HG02798 (cell line): ENCODE measurements around the gene CST11.
"Not testable (repeated sequence)": the region's sequence is repeated elsewhere in the genome, so short reads cannot be mapped to it uniquely, and the experiment has no call there.

Source experiments
- ATAC-seq: cut with Tn5 transposase; IDR thresholded peaks from one replicate; pipeline ENCODE4 v1.9.1; 2021; ENCODE audit warnings: mild to moderate bottlenecking; ENCODE audit not compliant: unreplicated experiment, poor library complexity

The CST11 gene, protein sequence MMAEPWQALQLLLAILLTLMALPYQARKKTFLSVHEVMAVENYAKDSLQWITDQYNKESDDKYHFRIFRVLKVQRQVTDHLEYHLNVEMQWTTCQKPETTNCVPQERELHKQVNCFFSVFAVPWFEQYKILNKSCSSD

DNA sequence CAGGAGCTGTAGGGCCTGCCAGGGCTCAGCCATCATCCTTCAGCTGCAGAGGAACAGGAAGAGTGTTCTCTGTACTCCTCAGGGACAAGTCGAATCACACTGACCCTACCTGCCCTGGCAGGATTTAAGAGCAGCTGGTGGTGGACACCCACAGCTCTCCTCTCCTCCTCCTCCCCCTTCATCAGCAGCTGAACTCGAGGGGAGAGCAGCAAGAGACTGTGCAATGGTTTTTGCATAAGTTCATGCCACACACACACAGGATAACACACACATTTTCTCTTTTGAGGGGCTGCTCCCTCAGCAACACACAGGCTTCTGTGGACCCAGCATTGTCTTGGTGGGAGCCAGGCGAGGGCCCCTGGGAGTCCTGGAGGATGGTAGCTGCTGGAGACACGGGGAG is at the start of gene CST11:
Gene CST11, minus strand, starts transcription at position 101 of the 400 bp plus-strand sequence. Its CDS starts 65 bp downstream, at position 36.
- ATAC-seq: no peak

DNA sequence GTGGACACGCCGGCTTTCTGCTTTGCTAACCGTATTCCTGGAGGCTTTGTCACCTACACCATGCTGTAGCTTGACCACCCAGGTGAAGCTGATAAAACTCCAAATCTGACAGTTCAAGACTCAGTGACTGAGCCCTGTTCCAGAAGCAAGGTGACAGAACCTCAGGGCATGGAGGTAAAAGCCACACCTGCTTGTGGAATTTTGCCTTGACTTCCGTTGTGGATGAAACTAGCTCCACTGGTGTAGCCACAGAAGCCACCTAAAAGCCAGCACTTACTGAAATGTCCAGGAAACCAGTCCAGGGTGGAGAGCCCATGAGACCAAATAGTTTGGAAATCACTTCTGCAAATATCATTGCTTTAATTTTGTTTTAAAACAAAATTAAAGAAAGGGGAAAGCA is 49.2 kb upstream of the CST11 start:
- no peak for ATAC-seq

DNA sequence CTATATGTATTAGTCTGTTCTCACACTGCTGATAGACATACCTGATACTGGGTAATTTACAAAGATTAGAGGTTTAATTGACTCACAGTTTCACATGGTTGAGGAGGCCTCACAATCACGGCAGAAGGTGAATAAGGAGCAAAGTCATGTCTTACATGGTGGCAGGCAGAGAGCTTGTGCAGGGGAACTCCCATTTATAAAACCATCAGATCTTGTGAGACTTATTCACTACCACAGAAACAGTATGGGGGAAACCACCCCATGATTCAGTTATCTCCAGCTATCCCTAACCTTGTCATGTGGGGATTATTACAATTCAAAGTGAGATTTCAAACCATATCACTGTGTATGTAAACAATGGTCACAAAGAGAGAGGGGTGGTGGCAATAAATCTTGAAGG is 44.9 kb upstream of the CST11 start:
- ATAC-seq: no peak

DNA sequence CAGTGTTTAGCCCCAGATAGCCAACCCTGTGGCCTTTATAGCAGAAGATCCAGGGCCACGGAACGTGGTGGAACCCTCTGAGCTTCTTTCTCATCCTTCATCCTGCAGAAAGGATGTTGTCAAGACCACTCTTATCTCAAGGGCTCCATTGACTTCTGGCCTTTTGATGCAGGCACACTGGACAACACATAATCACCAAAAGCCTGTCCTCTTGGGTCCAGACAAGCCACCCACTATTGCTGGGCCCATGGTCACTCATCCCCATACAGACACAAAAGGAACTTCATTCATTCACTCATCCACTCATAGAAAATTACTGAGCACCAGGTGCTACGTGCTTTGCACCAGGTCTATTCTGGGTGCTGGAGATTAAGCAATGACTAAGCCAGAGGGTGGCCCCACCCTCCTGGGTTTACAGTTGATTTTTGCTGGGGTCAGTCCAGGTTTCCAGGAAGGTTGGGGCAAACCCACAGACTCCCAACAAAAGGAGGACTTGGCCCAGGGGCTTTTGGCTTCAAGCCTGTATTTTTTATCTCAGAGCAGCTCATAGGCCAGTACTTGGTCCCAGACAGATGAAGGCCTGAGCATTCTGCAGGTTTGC is 40.6 kb upstream of the CST11 start:
- ATAC-seq: no peak

DNA sequence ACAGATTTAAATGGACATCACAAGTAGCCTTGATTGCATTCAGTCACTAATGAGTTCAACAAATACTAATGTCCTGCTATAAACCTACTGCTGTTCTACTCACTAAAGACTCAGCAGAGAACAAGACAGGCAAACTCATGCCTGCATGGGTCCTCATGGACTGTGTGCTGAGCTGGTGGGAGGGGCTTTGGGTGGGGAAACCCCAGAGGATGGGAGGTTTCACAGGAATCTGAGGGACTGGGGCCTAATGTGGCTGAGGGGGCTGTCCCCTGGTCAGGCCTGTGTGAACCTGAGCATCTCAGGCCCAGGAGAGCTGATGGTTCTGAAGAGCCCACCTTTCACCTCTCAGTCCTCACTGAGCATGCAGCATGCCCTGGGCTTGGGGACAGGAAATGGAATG is 39.6 kb upstream of the CST11 start:
- ATAC-seq: no peak

DNA sequence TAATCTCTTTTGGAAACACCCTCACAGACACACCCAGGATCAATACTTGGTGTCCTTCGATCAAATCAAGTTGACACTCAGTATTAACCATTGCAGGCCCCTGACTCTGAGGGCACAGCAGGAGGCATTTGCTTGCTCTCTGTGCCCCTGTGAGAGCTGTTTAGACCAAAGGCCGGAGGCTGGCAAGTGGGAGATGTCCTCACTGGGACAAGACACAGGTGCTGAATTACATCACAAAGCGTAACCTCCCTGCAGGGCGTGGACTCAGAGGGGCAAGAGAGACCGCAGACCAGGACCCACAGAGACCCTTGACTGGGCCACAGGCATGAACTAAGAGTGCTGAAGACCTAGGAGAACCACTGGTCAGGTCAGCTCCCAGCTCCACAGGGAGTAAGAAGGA is 38.1 kb upstream of the CST11 start, which contains the start of gene CST8:
Gene CST8, plus strand, starts transcription at position 301 of the 400 bp plus-strand sequence. CDS start 551 bp downstream, outside the sequence.
- no peak for ATAC-seq

DNA sequence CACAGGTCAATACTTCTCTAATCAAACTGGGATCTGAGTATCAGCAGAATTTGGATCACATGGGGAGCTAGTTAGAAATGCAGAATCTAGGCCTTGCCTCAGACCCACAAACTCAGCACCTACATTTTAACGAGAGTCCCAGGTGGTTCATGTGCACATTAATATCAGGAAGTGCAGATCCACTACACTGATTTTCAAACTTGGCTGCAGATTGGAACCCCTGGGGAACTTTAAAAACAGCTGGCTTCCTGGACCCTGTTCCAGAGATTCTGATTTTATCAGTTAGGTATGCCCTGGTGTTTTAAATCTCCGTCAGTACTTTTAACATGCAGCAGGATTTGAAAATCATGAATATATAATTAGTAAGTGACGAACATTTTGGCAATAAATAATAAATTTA is 36.3 kb upstream of the CST11 start:
- ATAC-seq: no peak

DNA sequence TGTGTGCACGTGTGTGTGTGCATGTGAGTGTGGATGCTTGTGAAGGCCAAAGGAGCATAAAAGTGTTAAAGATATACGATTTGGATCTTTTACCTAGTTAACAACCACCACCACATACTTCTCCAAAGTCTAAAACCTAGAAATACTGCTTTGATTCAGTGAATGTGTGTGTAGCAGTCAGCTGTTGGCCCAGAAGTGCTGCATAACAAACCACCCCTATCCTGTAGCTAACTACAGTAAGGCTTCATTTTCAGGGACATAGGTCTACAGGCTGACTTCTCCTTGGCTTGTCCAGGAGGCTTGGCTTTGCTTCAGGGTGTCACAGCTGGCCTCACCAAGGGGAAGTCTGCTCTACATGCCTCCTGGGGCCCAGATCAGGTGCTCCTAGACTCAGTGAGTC is 35.8 kb upstream of the CST11 start:
- no peak for ATAC-seq

DNA sequence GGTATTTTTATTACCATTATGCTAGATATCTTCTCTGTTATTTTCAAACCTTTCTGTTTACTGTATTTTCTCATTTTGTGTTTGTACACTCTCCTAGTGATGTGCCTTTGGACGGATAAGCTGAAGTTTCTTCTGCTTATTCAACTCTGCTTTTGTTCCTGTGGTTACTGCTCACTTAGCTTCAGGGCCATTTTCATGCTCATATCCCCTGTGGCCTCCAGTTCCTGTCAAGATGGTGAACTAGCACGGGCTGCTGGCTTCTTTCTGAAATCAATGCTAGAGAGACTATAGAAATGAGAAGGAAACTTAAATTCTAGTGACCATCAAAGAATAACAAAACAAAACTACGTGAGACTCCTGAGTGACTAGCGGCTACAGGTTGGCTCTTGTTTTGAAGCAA is 31.4 kb upstream of the CST11 start:
- no peak for ATAC-seq

DNA sequence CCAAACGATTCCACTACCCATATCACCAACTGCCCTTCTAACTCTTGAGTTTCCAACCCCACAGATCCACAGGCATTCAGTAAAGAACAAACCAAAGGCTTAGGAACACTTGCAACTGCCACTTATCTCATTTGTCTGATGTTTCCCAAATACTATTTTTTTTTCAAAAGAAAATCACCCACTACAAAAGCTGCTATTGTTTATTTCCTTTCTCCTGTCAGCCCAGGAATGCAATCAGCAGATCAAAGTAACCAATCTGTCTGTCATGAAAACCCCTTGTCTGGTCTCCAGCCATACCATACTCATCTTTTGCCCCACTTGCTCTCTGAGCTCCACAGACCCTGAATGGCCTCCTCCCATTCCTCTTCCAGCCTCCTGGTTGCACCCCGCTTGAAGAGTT is 29.5 kb upstream of the CST11 start:
- ATAC-seq: no peak

DNA sequence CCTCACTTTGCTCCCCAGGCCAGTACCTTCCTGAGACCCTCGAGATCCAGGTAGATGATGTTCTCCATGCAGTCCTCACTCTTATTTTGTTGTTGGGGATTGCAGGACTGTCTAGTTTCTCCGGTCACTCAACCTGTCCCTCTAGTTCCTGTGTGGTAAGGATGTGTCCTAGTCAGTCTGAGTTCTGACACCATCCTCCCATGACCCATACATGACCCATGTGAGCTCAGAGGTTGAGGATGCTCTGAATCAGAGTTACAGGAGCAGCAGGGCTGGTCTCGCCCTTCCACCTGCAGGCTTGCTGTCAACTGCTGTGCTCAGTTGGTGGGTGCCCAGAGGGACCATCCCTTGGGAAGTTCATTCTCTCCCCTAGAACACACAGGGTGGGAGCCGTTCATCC is 26.4 kb upstream of the CST11 start:
- ATAC-seq: no peak

DNA sequence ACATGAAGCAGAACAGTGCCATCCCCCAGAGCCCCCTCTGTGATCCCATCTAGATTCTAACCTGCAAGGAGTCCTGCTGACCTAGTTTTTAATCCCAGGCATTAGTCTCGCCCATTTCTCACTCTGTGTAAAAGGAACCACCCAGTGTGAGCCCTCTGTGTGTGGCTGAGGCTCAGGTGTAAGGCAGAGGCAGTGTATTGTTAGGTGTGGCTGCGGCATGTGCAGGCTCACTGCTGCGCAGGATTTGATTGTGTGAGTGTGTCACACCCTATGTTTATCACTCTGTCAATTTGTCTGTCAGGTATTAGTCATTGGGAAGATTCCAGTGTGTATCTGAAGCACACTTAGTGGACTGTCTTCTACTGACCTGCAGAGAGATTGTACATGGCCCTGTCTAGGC is 24.5 kb upstream of the CST11 start:
- no peak for ATAC-seq

DNA sequence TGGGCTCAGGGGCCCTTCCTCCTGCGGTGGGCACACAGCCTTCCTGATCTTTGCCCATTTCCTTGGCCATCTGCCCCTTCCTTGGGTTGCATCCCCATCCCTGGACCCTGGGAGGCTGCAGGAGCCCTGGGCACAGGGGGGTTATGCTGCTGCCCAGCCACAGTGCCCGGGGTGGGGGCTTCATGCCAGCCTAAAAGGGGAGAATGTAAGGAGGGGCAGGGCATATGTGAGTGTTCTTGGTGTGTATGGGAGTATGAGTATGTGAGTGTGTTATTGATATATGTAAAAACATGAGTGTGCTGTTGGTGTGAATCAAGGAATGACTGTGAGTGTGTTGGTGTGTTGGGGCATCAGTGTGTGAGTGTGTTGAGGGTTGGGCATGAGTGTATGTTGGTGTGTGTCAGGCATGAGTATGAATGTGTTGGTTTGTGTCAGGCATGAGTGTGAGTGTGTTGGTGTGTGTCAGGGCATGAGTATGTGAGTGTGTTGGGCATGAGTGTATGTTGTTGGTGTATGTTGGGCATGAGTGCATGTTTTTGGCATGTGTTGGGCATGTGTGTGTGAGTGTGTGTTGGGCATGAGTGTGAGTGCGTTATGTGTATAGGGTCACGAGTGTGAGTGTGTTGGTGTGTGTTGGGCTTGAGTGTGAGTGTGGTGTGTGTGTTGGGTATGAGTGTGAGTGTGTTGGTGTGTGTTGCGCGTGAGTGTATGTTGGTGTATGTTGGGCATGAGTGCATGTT is 23.5 kb upstream of the CST11 start:
- ATAC-seq: no peak

DNA sequence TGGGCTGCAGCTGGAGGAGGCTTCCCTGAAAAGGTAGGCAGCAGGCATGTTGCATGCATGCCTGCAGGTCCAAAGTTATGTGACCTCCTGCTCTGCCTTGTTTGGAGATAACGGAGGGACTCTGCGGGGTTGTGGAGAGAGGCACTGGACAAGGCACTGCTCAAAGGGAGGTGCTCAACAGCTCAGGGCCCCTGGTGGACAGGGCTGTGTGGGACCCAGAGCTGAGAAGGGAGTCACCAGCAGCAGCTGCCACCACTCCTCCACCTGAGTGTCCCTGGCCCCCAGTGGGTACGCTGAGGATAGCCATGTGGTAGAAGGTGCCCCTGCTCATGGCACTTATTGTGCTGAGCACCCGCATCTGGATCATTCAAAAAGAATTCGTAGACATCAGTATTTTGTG is 22.7 kb upstream of the CST11 start:
- no peak for ATAC-seq

DNA sequence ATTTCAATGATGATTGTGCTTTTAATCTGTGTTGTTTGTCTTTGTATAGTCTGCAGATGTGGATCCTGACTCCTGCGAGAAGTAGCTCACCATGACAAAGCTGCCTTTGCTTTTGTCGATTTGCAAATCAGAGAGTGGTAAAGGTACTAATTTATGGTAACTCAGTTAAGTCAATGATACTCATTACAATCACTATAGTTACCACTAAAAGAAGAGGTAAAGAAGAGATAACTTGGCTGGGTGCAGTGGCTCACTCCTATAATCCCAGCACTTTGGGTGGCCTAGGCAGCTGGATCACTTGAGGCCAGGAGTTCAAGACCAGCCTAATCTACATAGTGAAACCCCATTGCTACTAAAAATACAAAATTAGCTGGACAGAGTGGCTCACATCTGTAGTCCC is 20.6 kb upstream of the CST11 start:
- ATAC-seq: not testable (repeated sequence)

DNA sequence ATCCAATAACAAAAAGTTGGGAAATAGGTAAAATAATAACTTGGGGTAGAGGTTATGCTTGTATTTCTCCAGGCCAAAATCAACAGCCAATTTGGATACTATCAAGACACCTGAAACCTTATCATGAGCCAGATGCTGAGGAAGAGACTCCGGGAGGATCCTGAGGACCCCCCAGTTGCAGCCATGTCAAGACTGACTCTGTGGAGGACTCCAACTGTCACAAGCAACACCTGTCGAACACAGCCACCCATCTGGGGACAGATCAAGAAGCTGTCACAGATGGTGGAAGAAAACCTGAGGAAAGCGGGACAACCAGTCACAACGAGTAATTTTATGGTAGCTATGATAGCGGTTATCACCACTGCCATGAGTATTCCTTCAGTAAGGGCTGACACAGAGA is 19.6 kb upstream of the CST11 start:
- ATAC-seq: not testable (repeated sequence)

DNA sequence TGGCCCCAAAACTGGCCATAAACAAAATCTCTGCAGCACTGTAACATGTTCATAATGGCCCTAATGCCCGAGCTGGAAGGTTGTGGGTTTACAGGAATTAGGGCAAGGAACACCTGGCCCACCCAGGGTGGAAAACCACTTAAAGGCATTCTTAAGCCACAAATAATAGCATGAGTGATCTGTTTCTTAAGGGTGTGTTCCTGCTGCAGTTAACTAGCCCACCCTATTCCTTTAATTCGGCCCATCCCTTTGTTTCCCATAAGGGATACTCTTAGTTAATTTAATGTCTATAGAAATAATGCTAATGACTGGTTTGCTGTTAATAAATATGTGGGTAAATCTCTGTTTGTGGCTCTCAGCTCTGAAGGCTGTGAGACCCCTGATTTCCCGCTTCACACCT is 14.3 kb upstream of the CST11 start:
- ATAC-seq: not testable (repeated sequence)

DNA sequence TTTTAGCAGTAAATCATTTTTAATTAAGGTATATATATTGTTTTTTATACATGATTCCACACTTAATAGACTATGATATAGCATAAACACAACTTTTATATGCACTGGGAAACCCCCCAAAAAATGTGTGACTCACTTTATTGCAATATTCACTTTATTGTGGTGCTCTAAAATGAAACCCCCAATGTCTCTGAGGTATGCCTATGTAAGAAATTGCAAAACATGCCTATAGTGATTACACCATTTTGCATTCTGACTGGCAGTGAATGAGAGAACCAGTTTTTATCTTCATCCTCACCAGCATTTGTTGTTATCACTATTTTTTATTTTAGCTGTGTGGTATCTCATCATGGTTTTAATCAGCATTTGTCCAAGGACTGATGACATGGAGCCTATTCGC is 8.5 kb upstream of the CST11 start:
- ATAC-seq: no peak

DNA sequence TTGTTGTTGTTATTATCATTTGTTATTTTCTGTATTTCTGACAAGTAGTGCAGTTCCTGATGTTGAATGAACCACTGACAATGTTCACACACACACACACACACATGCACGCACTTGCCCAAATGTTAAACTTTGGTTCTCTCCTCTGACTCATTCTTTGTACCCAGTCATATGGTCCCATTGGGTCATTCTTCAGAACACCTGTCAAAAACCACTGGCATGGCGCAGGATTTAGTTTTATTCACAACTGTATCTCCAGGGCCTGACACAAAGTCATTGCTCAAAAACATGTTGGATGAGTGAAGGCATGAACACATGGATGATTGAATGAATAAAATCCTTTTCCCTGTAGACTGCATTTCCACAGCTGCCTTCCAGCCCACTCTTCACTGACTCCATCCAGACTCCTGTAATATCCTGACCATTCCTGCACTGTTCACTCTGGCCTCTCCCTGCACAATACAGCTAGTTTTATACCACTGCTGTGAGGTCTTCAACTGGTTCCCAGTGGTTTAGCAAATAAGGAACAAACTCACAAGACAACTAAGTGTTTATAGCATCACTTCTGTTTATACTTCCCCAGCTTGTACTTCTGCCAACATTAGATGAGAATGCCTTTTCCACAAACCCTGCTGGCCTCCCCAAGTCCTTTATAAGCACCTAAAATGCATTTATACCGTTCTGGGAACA is 6.9 kb upstream of the CST11 start:
- ATAC-seq: no peak

DNA sequence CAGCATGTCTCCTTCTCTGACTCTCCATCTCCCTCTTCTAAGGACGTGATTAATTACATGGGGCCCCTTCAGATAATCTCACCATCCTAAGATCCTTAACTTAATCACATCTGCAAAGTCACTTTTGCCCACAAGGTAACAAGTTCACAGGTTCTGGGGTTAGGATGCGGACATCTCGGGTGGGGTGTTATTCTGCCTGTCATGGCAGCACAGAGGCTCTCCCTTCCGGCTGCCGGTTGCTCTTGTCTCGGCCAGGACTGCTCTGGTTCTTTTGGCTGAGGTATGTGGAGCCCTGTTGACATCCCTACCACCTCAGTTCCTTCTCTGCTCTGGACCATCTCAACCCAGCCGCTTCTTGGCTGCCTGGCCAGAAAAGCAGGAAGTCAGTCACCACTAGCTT is 4.2 kb upstream of the CST11 start:
- ATAC-seq: no peak

DNA sequence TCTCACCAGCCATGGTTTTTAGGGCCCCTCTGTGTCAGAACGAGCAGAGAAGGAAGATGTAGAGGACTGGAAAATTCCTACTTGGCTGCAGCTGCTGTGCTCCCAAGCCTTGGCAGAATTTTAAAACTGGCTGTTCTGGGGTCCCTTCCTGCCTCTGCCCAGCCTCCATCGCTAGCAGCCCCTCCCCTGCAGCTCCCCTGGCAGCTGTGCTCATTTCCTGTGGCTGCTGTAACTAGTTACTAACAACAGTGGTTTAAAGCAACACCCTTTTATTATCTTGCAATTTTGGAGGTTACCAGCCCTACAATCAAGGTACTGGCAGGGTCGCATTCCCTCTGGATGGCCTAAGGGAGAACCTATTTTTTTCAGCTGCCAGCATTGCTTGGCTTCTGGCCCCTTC is 3.7 kb upstream of the CST11 start:
- ATAC-seq: no peak
